Measurements from ENCODE around the gene UQCR11.
"Not testable (repeated sequence)": the region's sequence is repeated elsewhere in the genome, so short reads cannot be mapped to it uniquely, and the experiment has no call there.

UQCR11 gene

DNA sequence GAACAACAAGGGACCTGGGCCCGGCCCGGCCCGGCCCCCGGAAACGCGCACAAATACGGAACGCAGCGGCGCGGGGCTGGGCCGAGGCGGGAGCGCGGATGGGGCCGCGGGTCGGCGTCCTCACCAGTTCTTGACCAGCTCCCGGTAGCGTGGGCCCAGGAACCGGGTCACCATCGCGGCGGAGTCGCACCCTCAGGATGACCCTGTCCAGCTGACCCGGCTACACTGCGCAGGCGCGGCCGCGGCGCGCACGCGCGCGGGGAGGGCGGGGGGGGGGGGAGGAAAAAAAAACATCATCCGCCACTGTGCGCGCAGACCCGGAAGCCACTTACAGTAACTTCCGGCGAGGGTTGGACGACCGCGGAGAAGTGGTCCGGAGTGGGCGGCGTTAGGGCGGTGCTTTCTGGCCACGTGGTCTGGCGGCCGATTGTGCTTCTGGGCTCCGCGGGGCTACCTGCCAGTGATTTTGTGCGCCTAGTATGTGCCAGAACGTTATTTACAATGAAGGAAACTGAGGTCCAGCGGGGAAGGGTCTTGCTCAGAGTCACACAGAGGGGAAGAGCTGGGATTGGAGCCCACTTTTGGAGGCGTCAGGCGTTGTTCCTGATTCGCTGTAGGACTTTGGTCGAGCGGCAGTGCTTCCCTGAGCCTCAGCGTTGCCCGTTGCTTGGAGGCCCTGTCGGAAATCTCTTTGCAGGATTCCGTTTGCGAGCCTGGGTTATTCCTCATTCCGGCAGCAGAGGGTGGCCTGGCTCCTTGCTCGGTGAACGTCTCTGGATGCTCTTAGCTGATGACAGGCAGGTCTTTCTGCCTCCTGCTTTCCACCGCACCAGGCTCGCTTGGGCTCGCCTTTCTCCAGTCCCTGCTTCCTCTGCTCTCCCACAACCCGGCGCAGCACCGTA is at the start of gene UQCR11:
Gene UQCR11, minus strand, starts transcription at position 227 of the 902 bp plus-strand sequence. Its CDS starts 53 bp downstream, at position 174.
- FAIRE-seq (peak; percentile 53), DNase-seq (ENCODE audit: low spot score) (peak; percentile 92)

DNA sequence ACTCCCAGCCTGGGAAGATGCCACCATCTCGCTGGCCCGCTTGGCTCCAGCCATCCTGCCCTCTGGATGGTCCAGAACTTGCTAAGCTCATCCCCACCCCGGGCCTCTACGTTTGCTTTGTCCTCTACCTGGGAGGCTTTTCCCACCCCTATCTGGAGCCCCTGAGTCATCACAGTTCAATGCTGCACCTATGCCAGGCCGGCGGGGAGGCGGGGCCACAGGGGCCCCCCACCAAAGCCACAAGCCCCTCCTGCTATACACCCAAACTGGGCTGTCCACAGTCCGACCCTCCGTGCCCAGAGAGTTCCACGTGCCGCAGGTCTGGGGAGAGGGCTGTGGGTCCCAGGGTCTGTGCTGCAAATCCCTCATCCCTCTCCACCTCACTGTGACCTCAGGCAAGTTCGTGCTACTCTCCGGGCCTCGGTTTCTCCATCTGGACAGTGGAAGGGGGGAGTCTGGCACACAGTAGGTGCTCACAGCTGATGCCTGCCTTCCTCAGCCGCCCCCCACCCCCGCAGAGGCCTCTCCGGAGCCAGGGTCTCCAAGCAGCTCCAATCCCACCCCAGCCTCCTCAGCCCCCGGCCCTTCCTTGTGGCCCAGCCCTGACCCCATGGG is 49.0 kb upstream of the UQCR11 start:
- DNase-seq (ENCODE audit: low spot score) (no peak), FAIRE-seq (no peak)

DNA sequence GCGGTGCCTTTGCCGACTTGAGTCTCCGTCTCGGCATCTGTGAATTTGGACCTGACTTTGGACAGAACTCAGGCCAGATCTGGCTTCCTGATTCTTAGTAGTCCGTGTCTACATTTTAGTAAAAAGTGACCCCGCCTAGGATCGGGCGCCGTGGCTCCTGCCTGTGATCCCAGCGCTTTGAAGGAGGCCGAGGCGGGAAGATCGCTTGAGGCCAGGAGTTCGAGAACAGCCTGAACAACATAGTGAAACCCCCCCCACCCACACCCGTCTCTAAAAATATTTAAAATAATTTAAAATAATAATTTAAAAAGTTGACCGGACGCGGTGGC is 48.0 kb upstream of the UQCR11 start:
- FAIRE-seq: no peak
- no peak for DNase-seq (ENCODE audit: low spot score)

DNA sequence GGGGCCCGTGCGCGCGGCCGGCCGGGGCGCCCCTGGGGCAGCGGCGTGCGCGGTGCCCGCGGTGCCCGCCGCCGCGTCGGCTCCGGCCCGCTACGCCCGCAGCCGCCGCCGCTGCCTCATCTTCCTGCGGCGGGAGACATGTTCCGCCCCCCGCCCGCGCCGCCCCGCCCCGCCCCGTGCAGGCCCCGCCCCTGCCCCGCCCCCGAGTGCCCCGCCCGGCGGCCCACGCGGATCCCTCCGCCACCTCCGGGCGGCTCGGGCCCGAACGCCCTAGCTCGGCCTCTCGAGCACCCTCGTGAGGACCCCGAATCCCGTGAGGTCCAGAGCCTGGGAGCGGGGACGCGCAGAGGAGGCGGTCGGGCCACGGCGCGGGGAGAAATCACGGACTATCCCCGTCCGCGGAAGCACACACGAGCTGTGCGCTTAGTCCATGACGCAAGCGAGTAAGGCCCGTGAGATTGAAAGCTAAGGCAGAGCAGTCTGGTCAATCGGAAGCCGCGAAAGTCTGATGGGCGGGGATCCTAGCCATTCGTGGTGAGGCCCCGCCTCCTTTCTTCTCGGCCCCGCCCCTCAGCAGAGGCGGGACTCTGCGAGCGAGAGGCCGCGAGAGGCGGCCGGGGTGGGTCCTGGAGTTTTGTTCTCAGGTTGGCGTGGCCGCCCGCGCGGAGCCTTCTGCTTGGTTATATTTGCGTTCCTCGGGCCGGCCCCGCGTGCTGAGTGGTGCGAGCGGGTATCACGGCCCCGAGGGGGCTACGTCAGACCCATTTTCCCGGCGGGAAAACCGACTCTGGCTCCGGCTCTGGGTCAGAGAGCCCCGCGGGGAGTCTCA is 47.4 kb upstream of the UQCR11 start, which contains the start of gene TCF3:
Gene TCF3, minus strand, starts transcription at position 145 of the 829 bp plus-strand sequence. CDS start 2,367 bp downstream, outside the sequence.
- FAIRE-seq (peak; percentile 93), DNase-seq (ENCODE audit: low spot score) (peak; percentile 97)

DNA sequence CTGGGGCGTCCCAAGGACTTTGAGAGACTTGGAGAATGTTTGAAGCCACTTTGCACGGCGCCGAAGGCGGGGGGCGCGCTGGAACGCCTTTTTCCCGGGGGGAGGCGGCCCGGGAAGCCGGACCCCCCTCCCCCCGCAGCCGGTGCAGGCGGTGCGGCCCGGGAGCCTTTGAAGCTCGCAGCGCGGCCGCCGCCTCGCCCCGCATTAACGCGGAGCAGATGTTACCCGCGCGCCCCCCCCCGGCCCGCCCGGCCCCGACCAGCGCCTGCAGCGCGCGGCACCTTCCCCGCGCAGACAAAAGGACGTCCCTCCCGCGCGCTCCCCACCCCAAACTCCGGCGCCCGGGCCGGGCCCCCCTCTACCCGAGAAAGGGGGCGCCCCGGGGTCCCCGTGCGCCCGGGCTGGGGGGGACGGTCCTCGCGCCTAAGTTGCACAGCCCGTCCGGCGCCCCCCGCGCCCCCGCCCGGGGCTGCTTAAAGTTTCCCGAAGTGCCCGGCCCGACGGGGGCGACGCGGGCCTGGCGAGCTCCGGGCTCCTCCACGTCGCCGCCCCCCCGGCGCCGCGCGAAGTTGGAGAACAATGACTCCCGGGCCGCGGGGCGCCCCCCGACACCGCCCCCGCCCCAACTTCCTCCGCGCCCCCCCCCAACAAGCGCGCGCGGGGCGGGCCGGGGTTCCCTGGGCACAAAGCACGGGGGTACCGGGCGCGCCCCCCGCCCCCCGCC is 46.5 kb upstream of the UQCR11 start:
- no peak for FAIRE-seq
- no peak for DNase-seq (ENCODE audit: low spot score)

DNA sequence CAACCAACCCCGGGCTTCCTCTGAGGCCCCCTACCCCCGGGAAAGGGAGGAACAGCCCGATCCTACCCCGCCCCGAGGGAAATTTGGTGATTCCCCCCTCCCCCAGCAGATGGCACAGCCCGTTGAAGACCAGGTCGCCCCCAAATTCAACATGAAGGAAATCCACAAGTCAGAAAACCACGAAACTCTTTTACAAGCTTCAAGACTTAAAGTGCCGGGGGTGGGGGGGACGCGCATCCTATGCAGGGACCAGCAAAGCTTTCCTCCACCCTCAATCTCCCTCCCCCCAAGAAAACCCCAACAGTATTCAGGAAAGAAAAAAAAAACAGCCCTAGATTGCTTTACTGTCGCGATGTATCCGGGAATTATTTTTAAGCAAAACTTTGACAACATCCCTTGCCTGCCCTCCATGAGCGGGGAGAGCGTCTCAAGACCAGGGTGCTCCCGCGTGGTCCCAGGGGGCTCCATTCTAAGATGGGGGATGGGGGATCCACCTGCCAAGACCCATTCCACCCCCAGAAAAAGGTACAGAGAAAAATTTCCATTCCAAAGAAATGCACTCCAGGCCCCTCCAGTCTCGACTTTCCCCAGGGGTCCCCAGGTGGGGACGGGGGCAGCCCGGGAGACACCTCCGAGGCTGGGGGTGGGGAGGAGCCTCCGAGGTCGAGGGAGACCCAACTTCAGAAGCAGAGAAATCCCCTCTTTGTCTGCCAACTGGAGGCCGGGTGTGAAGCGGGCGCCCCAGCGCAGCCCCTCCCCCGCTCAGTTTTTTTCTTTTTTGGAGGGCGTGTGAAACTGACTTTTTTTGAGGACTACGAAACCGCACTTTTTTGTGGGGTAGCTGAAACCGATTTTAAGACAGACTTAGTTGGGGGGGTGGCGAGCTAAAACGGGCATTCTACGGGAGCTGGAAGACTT is 45.6 kb upstream of the UQCR11 start:
- FAIRE-seq (no peak), DNase-seq (ENCODE audit: low spot score) (no peak)

DNA sequence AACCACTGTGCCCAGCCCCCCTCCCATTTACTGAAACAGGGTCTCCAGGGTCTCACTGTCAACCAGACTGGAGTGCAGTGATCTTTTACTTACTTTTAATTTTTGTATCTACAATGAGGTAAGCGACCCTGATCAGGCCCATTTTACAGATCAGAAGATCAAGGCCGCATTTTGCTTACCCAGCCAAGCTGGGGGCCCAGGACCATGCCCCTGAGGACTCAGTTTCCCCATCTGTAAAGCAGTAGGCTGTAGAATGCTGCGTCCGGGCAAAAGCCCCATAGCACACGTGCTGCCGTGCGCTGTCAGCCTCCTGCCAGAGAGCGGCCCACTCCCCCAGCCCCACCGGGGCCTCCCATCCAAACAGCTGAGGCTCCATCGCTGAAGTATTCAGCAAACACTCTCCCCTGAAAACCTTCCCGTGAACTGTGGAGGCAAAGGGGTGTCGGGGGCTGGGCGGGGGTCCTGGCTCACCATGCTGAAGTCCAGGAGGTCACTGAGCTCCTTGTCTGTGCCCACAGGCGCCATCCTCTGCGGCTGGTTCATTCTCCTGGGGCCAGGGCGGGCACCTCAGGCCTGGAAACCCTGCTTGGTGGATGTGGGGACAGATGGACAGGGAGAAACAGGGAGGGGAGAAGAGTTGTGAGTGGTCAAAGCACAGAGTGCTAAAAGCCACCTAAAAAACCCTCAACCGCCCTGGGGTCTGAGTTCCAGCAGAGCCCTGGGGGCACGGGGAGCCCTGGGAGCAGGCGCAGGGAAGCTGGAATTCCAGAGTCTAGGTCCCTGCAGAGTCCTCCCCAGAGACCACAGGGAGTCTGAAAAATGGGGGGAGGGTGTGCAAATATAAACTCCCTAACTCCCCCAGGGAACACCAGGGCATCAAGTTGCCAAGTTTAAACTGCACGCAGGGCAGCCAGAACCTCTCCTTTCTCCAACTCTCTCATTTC is 44.7 kb upstream of the UQCR11 start:
- DNase-seq (ENCODE audit: low spot score) (no peak), FAIRE-seq (no peak)

DNA sequence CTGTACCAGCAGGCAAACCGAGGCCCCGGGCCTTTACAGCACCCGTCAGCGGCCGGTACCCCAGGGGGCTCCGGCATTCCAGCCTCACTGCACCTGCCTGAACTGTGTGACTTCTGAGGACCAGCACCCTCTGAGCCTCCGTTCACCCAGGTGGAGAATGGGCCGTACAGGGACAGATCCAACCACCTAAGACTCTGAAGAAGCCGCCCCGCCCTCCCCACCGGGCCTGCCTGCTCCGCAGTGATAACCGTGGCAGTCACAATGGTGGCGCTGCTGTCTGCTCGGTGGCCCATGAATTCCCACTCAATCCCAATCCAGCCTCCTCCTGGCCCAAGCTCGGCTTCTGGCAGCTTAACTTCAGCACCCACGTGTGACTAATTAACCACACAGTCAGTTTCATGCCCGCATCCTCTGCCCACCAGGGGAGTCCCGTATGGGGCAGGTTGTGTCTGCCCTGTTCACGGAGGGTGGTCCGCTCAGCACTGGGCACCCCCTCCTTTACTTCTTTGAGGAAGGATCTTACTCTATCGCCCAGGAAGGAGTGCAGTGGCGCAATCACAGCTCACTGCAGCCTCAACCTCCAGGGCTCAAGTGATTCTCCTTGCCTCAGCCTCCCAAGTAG is 43.8 kb upstream of the UQCR11 start:
- DNase-seq (ENCODE audit: low spot score) (peak; percentile 51), FAIRE-seq (no peak)

DNA sequence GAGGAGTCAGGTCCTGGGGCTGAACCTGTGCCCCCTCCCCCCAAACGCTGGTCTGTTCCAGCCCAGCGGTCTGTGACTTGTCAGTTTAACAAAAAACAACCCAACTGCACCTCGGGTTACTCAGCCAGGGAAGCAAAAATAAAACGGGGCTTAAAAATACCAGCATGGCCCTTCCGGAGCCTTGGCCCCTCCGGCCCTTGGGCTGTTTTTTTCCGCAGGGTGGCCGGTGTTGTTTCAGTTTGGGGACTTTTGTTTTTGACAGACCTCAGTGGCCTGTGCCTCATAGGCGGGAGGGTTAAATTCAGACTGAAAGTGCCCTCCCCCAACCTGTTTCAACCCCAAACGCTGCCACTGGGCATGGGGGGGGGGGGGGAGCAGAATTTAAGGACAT is 43.2 kb upstream of the UQCR11 start:
- DNase-seq (ENCODE audit: low spot score): no peak
- no peak for FAIRE-seq

DNA sequence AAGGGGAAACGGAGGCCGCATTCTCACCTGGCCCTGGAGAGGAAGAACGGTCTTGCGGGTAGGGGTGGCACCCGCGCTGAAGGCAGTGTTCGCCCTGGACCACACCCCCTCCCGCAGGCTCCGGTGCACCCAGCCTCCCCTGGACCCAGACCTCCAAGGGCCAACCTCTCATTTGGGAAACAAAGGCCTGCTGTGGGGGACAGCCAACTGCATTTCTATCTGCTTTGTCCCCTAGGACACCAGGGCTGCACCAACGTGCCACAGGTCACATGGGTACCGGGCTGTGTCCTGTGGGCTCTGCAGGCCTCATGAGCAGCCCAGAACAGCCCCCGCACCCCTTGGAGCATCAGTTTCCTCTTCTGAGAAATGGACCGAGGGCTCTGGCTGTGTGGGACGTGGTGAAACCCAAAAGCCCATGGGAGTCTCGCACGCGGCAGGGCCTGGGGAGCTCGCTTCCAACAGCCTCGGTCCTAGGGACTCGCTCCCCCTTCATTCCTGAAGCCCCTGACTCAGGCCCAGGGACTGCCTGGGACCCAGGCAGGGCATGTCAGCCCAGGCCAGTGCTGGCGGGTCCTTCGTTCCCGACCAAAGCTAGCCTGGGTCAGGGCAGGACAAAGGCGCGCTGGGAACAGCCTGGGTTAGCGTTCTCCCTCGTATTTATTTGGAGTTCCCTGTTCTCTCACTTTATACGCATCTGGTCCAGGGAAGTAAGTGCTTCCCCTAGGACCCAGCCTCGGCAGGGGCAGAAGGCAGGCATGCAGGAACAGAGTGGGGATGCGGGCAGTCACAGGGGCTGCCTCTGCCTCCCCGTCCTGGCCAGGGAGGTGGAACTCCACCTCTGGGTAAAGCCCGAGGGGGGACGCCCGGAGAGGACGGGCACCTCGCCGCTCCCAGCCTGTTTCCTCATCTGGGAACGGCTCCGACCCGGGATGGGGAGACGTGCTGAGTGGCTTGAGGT is 42.5 kb upstream of the UQCR11 start:
- DNase-seq (ENCODE audit: low spot score) (no peak), FAIRE-seq (no peak)

DNA sequence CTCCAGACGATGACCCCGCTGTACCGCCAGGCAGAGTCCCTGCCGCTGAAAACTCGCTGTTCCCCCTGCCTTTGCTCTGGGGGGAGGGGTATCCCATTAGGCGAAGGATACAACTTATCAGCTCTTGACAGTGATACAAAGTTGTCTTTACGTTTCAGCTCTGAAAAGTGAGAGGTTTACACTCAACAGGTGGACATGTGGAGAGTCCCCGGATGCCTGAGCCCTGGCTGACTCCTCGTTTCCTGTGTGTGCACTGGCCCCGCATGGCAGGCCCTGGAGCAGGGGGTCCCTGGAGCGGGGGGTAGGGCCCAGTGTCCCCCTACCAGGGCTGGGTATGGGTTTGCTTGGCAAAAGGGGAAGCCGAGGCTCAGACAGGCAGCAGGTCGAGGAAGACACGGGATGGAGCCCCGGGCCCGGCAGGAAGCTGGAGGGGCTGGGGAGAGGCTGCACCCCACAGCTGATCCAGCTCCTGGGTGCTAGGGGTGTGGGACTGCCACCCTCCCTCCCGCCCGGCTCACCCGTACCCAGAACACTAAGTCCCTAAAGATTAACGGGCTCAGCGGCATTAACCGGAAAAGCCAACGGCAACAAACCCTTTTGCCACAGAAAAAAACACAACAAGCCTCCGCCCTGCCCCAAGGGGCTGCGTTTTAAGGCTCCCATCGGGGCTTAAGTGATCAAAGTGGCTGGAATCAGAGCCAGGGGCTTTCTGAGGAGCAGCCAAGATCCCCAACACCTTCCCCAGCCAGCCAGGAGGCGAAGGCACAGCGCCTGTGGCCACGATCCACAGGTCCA is 41.6 kb upstream of the UQCR11 start:
- DNase-seq (ENCODE audit: low spot score): no peak
- FAIRE-seq: no peak

DNA sequence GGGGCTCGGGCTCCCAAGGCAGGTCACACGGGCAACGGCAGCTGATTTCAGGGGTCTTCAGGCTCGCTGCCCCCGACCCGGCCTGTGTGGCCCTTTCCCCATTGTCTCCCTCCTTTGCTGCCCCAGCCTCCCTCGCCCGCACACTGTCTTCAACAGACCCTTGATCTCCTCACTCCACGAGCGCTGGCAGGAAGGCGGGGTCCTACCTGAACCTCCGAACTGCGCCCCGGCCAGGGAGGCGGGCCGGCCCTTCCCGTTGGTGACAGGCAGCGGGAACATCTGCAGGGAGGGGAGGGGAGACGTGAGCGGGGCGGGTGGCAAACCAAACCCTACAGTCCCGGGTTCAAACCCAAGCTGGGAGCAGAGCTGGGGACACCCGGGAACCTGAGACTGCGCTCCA is 40.9 kb upstream of the UQCR11 start:
- DNase-seq (ENCODE audit: low spot score): no peak
- FAIRE-seq: no peak

DNA sequence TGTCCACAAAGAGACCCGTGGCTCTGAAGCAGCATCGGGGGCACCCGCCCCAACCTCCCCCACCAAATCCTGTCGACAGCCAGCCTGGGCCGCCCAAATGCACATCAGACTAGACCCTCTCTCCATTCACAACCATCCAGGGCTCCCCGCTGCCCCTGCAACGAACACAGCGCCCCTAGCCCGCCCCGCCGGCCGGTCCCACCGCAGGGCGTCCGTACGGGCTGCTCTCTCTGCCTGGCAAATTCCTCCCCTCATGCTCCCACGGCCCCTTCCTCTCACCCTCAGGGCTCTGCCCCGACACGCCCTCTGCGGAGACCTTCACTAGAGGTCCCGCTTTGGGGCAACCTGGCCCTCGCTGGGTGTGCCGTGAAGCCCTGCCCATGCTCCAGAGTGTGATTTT is 40.0 kb upstream of the UQCR11 start:
- DNase-seq (ENCODE audit: low spot score): no peak
- FAIRE-seq: no peak

DNA sequence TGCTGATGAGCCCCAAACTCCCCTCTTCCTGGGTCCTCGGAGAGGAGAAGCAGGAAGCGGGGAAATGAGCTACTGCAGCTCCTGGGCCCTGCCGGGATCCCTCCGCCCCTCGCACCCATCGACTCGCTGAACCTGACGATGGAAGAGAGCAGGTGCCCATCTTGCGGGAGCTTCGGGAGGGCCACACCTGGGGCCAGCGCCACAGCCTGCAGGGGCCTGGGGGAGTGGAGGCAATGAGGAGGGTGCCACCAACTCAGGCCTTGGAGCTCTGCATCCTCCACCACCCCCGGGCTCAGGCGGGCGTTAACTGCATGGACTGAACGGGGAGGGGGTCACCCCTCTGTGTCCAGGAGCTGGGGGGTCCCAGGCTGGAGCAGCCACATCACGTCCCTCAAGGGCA is 38.8 kb upstream of the UQCR11 start:
- DNase-seq (ENCODE audit: low spot score) (no peak), FAIRE-seq (no peak)

DNA sequence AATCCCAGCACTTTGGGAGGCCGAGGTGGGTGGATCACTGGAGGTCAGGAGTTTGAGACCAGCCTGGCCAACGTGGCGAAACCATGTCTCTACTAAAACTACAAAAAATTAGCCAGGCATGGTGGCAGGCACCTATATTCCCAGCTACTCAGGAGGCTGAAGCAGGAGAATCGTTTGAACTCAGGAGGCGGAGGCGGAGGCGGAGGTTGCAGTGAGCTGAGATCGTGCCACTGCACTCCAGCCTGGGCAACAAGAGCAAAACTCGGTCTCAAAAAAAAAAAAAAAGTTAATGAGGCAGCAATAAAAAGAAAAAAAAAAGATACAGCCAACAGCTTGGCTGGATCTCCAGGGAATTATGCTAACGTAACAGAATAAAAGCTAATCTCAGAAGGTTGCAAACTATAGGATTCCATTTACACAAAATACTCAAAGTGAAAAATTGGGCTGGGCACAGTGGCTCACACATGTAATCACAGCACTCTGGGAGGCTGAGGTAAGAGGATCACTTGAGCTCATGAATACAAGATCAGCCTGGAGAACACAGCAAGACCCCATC is 35.7 kb upstream of the UQCR11 start:
- DNase-seq (ENCODE audit: low spot score); FAIRE-seq: not testable (repeated sequence)
